ENCODE measurements around the gene TADA2B. TPM values are rescaled to one million over a fixed set of nuclear protein-coding genes. Genes with fewer than 3 reads are reported as not detected.

The TADA2B gene
- total and polyA plus RNA-seq, 2 experiments from 2014 or later = 21.5 to 29.0 TPM

- Histone ChIP-seq H3K27ac (no peak overlapping the region), H3K9me3 (ENCODE audit: low read depth) (no peaks in the 10 kb centered on the region), H3K4me1 (ENCODE audit: low read depth) (peaks cover 6% of the 10 kb centered on the region), H3K36me3 (no peaks in the 10 kb centered on the region), H3K4me3 (no peak overlapping the region), H3K27me3 (no peaks in the 10 kb centered on the region)
- peak; percentile 70 to 84 for DNase-seq (ENCODE audit: low read depth in 1 of 2, low spot score in 1 of 2)
- TF ChIP-seq, protein P1, sequence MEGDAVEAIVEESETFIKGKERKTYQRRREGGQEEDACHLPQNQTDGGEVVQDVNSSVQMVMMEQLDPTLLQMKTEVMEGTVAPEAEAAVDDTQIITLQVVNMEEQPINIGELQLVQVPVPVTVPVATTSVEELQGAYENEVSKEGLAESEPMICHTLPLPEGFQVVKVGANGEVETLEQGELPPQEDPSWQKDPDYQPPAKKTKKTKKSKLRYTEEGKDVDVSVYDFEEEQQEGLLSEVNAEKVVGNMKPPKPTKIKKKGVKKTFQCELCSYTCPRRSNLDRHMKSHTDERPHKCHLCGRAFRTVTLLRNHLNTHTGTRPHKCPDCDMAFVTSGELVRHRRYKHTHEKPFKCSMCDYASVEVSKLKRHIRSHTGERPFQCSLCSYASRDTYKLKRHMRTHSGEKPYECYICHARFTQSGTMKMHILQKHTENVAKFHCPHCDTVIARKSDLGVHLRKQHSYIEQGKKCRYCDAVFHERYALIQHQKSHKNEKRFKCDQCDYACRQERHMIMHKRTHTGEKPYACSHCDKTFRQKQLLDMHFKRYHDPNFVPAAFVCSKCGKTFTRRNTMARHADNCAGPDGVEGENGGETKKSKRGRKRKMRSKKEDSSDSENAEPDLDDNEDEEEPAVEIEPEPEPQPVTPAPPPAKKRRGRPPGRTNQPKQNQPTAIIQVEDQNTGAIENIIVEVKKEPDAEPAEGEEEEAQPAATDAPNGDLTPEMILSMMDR (IDR thresholded peaks at IDR 0.05; ENCODE audit: low read depth, low read length) = peak; percentile 99
Measured at GRCh38 chr4:7070729-7071511, 27.7 kb downstream of the TADA2B start.

DNA sequence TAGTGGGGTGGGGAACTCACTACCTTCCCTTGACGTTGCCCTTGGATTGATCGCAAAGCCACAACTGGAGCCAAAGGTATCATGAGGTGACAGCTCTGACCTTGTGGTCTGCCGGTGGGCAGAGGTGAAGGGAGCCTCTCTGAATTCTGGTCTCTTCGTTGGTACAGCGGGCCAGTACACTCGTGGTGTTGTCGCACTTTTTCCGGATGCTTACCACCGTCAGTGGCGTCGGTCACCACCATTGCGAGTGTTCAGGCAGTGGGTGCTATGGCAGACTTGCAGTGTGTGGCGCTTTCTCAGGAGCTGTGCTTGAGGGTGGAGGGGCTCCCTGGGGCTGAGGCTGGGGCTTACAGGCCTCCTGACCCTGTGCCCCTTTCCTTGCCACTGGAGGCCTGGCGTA is 29.9 kb downstream of the TADA2B start:
- H3K4me1 ChIP-seq (ENCODE audit: low read depth) = peaks cover 6% of the 10 kb centered on the region
- no peaks in the 10 kb centered on the region for H3K27me3 ChIP-seq
- H3K27ac ChIP-seq = no peak overlapping the region
- no peak overlapping the region for H3K4me3 ChIP-seq
- H3K9me3 ChIP-seq (ENCODE audit: low read depth) = no peaks in the 10 kb centered on the region
- H3K36me3 ChIP-seq = no peaks in the 10 kb centered on the region
- TF ChIP-seq, protein P1 (IDR thresholded peaks at IDR 0.05; ENCODE audit: low read depth, low read length) = no peak
- no peak for DNase-seq (ENCODE audit: low read depth in 1 of 2, low spot score in 1 of 2)

DNA sequence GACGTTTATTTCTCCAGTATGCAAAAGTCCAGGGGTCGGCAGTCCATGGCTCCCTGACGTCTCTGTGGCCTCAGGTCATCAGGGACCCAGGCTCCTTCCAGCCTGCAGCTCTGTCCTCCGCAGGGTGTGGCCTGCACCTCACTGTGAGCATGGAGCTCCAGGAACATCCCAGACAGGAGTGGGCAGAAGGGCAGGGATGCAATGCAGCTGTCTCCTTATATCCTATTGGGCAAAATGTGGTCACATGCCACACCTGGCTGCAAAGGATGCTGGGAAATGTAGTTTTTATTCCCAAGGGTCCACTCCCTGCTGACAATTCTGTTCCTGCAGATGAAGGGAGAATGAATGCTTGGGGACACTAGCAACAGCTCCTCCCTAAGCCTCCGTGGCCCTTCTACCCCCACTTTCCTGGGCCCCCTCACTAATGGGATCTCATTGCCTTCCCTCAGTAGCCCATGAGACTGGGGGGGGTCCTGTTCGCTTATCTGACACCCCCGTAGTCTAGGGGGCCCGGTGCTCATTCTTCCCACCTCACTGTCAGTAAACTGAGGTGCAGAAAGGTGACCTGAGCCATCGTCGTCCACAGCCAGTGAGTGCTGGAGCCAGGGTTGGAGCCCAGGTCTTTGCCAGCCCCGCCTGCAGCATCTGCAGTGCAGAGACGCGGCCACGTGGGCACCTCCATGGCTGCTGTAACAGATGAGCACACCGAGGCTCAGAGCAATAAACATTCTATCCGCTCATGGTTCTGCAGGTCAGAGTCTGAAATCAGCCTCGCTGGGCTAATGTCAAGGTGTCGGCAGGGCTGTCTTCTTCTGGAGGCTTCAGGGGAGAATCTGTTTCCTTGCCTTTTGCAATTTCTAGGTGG is 30.6 kb downstream of the TADA2B start:
- H3K4me1 ChIP-seq (ENCODE audit: low read depth) = peaks cover 5% of the 10 kb centered on the region
- no peak overlapping the region for H3K4me3 ChIP-seq
- TF ChIP-seq, protein P1 (IDR thresholded peaks at IDR 0.05; ENCODE audit: low read depth, low read length) = no peak
- peak; percentile 55 to 58 for DNase-seq (ENCODE audit: low read depth in 1 of 2, low spot score in 1 of 2)
- H3K36me3 ChIP-seq = no peaks in the 10 kb centered on the region
- H3K27ac ChIP-seq = no peak overlapping the region
- no peaks in the 10 kb centered on the region for H3K27me3 ChIP-seq
- H3K9me3 ChIP-seq (ENCODE audit: low read depth) = no peaks in the 10 kb centered on the region

DNA sequence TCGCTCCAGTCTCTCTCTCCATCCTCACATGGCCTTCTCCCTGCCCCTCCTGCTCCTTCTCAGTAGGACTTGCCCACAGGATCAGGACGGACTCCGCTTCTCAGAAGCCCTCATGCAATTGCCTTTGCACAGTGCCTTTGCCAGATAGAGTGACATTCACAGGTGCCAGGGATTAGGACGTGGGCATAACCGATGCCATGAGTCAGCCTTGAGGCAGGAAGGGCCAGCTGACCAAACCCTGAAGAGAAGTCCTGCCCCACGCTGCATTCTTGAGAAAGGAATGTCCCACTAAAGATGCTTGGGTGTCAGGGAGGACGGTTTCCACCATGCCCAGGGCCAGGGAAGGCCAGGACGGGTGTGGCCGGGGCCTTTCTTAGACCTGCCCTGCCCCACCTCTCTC is 31.3 kb downstream of the TADA2B start:
- TF ChIP-seq, protein P1 (IDR thresholded peaks at IDR 0.05; ENCODE audit: low read depth, low read length) = no peak
- no peaks in the 10 kb centered on the region for H3K36me3 ChIP-seq
- no peak overlapping the region for H3K4me3 ChIP-seq
- no peak overlapping the region for H3K27ac ChIP-seq
- no peaks in the 10 kb centered on the region for H3K9me3 ChIP-seq (ENCODE audit: low read depth)
- no peak for DNase-seq (ENCODE audit: low read depth in 1 of 2, low spot score in 1 of 2)
- no peaks in the 10 kb centered on the region for H3K4me1 ChIP-seq (ENCODE audit: low read depth)
- no peaks in the 10 kb centered on the region for H3K27me3 ChIP-seq

DNA sequence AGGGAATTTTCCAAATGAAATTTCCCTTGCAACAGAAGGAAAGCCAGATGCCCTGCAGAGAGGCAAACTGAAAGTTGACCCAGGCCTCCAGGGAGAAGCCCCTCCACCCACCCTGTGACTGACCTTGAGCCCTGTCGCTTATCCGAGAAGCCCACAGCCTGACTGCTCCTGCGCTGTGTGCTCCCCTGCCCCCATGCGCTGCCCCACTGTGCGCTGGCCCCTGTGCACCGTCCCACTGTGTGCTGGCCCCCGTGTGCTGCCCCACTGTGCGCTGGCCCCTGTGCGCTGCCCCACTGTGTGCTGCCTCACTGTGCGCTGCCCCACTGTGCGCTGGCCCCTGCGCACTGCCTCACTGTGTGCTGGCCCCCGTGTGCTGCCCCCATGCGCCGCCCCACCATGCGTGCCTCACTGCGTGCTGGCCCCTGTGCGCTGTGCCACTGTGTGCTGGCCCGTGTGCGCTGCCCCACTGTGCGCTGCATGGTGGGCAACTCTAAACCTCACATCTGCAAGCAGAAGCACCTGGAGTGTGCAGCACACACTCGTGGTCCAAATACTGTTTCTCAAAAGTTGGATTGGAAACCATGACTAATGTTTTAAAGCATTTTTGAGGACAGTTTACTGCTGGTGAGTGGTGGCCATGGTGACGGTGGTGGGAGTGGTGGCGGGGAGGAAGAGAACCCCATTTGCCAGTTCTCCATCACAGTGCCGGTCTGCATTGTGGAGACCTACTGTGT is 33.0 kb downstream of the TADA2B start:
- peak in 1 of 2 donors; percentile 12 for DNase-seq (ENCODE audit: low read depth in 1 of 2, low spot score in 1 of 2)
- Histone ChIP-seq H3K4me1 (ENCODE audit: low read depth) (no peaks in the 10 kb centered on the region), H3K9me3 (ENCODE audit: low read depth) (no peaks in the 10 kb centered on the region), H3K27ac (no peak overlapping the region), H3K4me3 (no peak overlapping the region), H3K27me3 (no peaks in the 10 kb centered on the region), H3K36me3 (no peaks in the 10 kb centered on the region)
- TF ChIP-seq, protein P1 (IDR thresholded peaks at IDR 0.05; ENCODE audit: low read depth, low read length) = no peak
